Measurements from ENCODE around the gene SPATA25. TPM values are rescaled to one million over a fixed set of nuclear protein-coding genes. Genes with fewer than 3 reads are reported as not detected.
"Not testable (repeated sequence)": the region's sequence is repeated elsewhere in the genome, so short reads cannot be mapped to it uniquely, and the experiment has no call there.

The SPATA25 gene, protein sequence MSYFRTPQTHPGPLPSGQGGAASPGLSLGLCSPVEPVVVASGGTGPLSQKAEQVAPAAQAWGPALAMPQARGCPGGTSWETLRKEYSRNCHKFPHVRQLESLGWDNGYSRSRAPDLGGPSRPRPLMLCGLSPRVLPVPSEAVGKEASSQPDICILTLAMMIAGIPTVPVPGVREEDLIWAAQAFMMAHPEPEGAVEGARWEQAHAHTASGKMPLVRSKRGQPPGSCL
- polyA plus RNA-seq (2014; cell fraction: cytosol; rRNA removed) = 9.0 and 9.8 TPM in 2 replicates
- 15.2 and 33.6 TPM in 2 replicates for polyA plus RNA-seq (2014; cell fraction: nucleus; rRNA removed)

DNA sequence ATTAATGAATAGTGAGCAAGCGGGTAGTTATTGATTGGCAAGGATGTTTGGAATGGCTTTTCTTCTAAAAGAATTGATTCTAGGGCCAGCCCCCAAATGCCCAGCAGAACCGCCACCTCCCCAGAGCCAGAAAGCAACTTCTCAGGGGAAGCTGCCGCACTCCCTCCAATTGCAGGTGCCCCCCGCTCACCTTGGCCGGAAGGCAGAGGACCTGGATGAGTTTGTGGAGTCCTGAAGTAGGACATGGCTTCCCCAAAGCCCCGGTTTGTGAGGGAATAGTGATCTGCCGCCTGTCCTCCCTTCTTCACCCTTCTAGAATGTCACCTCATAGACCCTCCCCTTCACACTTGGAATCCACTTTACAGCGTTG, at the start of gene SPATA25:
Gene SPATA25 (minus strand): TSS at position 277 of the 370 bp plus-strand sequence. CDS start 32 bp downstream, at position 245.
- DNase-seq (ENCODE audit: low spot score) = no peak

DNA sequence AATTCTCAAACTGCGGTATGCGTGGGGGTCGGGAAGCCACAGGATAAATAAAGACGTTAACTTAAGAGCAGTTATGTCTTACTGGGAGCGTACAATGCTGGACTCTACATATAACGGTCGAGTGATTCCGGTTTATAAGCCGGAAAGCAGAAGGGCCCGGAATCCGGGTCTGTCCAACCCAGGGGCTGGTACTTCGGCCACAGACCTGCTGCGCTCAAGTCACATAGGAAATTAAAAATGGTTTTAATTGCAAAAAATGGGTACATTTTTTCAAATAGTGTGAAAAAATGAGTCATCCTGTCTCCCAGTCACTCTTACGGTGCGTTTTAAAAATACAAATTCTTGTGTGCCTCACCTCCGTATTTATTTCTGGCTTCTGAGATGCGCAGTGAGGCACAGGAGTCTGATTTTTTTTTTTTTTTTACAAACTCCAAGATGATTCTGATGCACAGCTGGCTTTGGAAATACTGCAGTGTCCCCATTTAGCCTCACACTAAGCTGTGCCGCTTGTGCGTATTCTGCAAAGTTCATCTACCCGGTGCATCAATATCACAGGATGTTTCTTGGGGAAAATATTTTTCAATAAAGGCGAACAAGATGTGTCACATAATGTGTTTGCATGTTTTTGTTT, 48.1 kb upstream of the SPATA25 start:
- no peak for DNase-seq (ENCODE audit: low spot score)

DNA sequence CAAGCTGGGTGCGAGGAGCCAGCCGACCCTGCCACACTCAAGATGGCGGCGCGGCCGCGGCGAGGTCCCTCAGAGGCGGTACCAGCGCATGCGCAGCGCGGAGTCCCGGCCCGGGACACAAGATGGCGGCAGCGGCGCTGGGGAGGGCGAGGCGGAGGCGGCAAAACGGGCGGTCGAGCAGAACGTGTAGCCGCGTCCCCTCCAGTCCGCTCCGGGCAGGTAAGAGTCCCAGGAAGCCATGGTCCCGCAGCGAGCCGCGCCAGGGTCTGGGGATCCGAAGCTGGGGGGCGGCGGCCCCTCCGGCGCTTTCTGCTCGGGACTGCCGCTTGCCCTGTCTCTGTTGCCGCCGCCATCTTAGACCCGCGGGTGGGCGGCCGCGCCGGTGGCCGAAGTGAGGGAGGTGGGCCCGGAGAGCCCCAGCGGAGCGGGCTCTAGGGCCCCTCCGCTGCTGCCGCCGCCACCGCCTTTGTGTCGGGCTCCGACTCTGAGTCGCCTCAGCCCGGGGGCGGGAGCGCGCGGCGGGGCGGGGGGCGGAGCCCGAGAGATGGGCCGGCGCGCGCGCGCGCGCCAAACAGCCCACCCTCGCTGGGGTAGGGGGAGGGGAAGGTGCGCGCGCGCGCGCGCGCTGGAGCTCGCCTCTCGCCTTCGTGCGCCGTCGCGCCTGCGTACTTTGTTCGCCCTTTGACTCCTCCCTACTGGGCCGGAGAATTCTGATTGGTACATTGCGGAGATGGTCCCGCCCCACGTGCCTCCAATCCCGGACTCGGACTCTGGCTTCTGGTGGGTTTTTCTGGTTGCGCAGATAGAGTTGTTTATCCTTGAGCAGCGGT, 47.4 kb upstream of the SPATA25 start, which contains the start of gene PCIF1:
Gene PCIF1 (plus strand): TSS at position 98 of the 830 bp plus-strand sequence. CDS start 4,317 bp downstream, outside the sequence.
- peak; percentile 99 for DNase-seq (ENCODE audit: low spot score)

DNA sequence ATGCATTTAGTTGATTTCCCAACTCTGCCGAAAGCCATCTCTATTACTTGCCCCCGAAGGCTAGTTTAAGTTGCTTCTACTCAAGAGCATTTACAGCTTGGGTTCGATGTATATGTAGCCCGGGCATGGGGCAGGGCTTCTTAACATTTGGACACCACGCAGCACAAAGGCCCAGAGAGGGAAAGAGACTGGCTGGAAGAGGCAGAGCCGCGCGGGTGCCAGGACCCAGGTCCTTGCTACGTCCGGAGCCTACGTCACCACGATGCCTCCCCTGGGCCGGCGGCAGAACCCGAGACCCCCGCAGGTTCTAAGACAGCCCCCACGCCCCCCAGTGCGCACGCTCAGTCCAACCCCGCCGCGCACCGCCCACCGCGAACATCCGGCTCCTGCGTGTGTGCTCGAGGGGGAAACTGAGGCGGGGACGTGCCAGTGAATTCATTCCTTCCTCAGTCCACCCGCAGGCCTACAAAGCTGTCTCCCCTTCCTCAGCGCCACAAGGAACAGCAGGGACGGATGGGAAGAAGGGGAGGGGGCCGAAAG, 46.7 kb upstream of the SPATA25 start:
- peak; percentile 92 for DNase-seq (ENCODE audit: low spot score)

DNA sequence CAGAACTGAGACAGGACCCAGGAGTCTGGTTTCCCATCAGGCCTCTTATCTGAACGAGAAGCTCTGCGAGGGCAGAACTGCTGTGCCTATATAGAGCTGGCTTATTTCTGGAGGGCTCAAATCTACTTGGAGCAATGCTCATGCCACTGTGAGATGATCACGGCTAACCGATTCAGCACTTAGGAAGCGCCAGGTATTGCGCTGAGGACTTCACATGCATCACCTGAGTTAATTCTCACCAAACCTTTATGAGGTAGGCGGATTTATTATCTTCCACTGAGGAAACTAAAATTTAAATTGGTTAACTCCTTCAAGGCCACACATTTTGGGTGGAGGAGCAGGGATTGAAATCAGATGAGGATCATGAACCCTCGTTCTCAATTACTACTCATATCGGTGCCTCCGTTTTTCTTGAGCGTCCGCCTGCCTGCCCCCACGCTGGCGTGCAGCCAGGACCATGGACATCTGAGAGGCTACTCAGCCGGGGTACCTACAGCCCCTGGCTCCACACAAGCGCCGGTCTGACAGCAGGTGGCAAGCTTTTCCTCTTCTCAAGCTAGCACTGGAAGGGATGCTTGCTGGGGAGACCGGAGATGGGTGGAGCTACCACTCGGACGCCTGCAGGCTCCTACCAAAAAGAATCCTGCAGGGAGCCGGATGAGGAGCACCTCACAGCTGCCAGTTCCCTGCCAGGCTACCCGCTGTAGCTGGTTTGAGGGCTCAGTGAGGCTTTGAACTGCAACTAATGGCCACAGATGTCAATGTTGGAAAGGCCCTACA, 46.0 kb upstream of the SPATA25 start:
- DNase-seq (ENCODE audit: low spot score) = peak; percentile 94

DNA sequence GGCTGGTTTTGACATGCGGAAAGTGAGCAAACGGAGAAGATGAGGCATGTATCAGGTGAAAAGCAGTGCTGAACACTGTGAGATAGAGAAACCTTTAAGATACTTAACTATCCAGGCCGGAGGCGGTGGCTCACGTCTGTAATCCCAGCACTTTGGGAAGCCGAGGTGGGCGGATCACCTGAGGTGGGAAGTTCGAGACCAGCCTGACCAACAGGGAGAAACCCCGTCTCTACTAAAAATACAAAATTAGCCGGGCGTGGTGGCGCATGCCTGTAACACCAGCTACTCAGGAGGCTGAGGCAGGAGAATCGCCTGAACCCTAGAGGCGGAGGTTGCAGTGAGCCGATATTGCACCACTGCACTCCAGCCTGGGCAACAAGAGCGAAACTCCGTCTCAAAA, 44.3 kb upstream of the SPATA25 start:
- not testable (repeated sequence) for DNase-seq (ENCODE audit: low spot score)

DNA sequence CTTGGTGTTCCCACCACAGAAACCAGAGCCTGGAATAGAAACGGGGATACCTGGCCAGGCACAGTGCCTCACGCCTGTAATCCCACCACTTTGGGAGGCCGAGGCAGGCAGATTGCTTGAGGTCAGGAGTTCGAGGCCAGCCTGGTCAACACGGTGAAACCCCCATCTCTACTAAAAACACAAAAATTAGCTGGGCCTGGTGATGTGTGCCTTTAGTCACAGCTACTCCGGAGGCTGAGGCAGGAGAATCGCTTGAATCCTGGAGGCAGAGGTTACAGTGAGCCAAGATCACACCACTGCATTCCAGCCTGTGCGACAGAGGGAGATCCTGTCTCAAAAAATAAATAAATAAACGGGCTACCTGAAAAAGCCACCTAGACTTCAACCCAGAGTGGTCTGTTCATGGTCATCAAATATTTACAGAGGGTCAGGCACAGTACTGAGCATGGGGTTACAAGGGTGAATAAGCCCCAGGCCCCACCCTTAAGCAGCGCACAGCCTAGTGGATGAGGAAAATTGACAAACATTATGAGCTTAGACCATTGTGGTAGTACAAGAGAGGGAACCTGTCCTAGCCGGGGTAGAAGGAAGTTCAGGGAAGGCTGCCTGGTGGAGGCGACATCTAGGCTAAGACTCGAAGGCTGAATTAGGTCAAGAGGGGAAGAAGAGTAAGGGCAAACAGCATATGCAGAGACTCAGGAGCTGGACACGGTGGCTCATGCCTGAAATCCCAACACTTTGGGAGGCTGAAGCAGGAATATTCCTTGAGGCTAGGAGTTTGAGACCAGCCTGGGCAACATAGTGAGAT, 39.9 kb upstream of the SPATA25 start:
- no peak for DNase-seq (ENCODE audit: low spot score)

DNA sequence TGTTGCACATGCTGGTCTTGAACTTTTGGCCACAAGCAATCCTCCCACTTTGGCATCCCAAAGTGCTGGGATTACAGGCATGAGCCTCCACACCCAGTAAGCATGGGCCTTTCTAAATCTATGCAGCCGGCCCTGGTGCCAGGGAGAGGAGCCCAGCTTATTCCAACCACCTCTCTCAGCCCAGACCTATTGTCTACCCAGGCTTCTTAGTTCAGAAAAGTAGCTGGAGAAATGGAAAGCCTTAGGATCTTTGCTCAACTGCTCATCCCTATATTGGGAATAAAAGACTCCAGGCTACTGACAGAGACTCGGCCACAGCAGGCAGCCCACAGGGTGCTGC, 39.3 kb upstream of the SPATA25 start:
- DNase-seq (ENCODE audit: low spot score) = no peak

DNA sequence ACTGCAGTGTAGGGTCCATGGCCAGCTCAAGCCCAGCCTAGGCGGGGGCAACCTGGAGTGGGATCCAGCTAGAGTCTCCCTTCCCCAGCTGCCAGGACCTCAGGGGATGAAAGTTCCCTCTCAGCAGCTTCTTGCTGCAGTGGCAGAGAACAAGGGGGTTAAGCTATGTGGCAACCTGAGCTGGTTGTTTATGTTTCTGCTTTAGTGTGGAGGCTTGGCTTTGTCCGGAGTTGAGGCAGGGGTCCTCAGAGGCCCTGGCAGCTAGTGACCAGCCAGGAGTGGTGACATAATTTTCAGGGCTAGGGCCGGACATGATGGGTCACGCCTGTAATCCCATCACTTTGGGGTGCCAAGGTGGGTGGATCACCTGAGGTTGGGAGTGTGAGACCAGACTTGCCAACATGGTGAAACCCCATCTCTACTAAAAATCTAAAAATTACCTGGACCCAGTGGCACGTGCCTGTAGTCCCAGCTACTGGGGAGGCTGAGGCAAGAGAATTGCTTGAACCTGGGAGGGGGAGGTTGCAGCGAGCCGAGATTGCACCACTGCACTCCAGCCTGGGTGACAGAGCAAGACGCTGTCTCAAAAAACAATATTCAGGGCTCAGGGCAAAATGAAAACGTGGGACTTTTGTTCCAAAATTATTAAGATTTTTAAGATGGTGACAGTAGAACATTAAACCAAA, 38.5 kb upstream of the SPATA25 start:
- DNase-seq (ENCODE audit: low spot score) = no peak

DNA sequence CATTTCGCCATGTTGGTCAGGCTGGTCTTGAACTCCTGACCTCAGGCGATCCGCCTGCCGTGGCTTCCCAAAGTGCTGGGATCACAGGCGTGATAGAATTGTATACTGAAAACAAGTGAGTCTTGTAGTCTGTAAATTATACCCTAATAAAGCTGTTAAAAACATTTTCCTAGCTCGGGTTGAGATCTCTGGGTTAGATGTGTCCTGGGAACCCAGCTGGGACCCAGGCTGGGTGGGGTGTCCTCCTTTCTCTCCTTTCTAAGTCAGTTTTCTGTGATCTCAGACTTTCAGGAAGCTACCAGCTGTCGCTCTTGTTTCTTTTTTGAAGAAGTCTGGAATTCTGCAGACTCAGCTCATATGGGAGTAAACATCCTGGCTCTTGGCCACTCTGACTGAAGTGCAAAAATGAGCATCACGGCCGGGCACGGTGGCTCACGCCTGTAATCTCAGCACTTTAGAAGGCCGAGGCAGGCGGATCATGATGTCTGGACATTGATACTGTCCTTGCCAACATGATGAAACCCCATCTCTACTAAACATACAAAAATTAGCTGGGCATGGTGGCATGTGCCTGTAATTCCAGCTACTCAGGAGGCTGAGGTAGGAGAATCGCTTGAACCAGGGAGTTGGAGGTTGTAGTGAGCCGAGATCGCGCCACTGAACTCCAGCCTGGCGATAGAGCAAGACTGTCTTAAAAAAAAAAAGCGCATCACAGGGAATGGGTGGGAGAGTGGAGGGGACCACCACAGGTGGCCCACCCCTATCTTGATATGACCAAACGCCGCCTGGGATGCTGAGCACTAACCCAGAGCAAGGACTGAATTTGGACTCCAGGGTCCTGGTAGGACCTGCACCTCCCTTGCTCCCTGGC, 37.2 kb upstream of the SPATA25 start:
- DNase-seq (ENCODE audit: low spot score) = no peak

DNA sequence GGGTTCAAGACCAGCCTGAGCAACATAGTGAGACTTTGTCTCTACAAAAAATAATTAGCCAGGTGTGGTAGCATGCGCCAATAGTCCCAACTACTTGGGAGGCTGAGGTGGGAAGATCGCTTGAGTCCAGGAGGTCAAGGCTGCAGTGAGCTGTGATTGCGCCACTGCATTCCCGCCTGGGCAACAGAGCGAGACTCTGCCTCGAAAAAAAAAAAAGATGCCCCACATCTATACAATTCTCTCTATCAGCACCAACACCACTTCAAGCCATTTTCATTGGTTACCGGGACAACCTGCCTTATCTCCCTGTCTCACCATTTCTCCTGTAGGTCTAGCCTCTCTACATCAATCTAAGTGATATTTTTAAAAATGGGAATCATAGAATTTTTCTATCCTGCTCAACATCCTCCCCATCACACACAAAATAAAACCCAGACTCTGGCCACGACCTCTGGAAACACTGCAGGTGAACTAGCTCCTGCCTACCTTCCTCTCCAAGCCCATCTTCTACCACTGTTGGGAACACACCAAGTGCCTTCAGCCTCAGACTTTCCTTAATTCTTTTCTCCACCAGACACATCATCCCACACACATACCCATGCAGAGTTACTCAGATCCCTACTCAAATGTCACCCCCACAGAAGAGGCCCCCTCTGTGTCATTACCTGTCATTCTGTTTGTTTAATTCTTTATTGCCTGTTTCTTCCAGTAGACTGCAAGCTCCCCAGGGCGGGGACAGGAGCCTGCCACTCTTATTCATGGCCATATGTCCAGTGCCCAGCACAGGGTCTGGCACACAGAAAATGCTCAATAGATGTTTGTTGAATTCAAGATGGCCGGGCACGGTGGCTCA, 34.1 kb upstream of the SPATA25 start:
- DNase-seq (ENCODE audit: low spot score) = no peak

DNA sequence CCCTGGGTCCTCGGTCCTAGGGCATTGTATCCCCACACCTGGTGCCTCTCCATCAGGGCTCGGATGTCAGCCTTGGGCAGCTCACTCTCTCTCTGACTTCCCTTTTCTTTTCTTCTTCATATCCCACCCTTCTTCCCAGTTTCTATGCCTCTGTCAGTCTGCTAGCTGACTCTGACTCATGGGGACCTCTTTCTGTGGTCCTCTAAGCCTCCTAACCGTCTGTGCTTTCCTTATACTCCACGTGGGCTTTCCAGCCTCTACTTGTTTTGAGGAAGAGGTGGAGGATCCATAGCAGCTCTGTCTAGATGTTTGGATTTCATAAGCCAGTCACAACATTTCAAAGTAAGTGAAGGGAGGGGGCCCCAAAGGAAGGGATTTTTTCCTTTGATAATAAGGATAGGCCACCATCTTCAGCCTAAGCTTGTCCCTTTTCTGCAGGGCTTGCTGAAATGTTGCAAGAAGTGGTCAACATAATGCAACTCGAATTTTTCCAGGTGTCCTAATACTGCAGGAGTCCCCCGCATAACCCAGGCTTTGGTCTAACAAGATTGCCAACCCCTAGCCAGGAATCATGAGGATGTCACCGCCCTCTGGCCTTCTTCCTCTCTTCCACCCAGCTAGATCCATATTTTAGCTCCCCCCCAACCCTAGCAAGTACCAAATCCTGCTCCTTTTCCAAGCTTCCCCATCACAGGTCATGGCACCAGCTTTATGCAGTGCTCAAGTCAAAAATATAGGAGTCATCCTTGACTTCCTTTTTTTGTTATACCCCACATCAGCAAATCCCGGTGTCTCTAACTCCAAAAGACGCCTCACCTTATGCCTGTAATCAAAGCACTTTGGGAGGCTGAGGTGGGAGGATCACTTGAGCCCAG, 33.3 kb upstream of the SPATA25 start:
- no peak for DNase-seq (ENCODE audit: low spot score)

DNA sequence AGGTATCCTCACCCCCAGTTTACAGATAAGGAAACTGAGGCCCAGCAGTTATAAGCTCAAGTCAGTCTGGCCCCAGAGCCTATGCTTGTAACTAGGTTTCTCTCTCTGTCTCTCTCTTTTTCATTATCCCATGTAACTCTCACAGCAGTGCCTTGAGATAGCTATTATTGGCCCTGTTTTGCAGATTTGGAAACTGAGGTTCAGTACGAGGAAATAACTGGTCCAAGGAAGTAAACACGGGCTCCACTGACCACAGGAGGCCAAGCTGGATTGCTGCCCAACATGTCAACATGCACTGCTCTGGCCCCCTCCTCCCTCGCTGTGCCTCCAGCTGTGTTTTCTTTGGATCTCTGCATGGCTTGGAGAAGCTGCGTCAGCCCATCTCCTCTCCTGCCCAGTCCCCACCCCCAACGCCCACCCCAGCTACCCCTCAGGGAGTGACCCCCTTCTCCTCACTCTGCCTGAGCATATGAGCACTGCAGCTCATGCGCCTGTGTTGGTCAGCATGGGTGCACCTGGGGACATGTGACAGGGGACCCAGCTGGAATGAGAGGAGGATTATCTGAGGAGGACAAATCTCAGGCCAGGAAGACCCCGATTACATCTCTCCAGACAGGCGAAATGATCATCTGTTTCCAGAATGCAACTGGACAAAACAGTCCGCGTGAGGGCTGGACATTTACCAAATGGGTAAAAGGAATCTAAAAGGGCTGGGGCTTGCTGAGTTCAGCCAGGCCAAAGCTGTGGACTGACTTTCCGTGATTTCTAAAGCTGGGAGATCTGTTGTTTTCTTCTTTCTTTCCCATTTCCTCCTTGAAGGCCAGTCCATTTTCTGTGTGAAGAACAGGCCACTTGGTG, 32.3 kb upstream of the SPATA25 start:
- no peak for DNase-seq (ENCODE audit: low spot score)

DNA sequence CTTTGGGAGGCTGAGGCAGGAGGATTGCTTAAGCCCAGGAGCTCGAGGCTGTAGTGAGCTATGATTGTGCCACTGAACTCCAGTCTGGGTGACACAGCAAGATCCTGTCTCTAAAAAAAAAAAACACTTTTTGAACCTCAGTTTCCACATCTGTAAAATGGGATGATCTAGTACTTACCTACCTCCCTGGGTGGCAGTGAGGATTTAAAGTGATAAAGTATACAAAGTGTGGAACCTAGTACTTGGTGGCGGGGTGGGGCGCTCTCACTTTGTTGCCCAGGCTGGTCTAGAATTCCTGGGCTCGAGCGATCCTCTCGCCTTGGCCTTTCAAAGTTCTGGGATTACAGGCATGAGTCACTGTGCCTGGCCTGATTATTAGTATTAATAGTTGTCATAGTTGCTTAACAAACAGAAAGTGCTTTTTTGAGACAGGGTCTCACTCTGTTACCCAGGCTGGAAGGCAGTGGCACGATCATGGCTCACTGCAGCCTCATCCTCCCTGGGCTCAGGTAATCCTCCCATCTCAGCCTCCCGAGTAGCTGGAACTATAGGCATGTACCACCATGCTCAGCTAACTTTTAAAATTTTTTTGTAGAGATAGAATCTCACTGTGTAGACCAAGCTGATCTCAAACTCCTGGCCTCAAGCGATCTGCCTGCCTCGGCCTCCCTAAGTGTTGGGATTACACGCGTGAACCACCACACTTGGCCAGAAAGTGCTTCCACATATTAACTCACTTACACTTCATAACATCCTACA, 31.5 kb upstream of the SPATA25 start:
- DNase-seq (ENCODE audit: low spot score) = no peak

DNA sequence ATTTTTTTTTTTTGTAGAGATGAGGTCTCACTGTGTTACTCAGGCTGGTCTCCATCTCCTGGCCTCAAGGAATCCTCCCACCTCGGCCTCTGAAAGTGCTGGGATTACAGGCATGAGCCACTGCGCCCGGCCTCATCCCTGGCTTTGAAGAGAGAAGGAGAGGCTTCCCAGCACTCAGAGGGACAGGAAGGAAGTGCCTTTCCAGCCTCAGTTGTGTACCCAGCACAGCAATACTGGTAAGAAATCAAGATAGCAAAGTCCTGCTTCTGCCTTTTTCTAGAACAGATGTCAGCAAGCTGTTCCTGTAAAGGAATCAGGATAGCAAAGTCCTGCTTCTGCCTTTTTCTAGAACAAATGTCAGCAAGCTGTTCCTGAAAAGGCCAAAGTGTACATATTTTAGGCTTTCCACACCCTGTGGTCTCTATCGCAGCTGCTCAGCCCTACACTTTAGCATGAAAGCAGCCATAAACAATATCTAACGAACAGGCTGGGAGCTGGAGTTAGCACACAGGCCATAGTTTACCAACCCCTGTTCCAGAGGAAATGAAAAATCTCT, 30.8 kb upstream of the SPATA25 start:
- no peak for DNase-seq (ENCODE audit: low spot score)
